NCI-H187 (cell line): ENCODE results near the gene TMEM178B.

Experiments
- DNase-seq, 2 experiments: peaks; one replicate each; lab custom pipeline; 2025; lab: John Stamatoyannopoulos, UW

Gene TMEM178B

DNA sequence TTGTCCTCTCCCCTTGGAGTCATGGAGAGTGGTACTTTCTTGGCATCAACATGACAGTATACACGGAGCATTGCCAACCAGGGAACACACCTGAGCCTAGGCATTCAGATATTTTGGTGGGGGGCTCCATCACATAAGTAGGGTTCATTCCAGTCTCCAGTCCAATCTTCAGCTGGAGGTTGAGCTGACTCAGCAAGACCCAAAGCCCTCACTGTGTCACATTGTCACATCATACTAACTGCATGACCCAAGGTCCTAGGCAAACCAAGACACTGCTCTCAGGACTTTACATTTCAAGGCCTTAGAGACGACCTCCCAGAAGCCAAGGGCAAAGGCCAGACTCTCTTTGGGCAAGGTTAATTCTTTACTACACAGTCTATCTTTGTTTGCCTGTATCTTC, 190.1 kb downstream of the TMEM178B start:
- no peak for DNase-seq

DNA sequence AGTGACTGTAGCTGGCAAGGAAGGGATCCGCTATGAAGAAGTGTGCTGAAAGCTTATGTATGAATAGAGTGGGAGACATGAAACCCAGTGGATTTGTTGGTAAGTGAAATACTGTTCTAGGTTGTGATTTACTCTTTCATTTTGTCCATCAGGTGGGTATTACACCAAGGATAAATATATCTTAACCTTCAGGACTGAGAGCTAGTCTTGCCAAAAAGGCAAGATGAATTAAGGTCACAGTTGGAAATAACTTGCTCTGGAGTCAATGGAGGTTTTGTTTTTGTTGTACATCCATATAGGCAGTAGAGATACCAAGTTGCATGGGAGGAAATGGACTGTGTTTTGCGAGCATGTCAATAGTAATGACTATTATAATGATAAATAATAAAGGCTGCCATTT, 190.6 kb downstream of the TMEM178B start:
- no peak for DNase-seq

DNA sequence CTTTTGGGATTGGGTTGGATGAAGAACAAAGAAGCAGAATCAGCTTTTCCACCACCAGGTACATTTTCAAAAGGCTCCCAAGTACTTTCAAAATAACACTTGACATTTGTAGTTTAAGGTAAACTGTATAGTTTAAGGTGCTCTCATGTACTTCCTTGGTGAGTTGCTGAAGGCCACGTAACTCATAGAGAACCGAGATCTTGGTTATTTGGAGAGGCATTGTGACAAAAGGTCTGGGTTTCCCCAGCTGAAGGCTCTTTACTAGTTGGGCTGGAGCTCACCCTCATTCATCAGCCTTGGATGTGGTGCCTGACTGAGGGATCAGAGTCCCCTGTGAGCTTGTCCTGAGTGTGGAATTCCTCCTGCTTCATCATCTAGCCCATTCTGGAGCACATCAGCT, 191.8 kb downstream of the TMEM178B start:
- no peak for DNase-seq

DNA sequence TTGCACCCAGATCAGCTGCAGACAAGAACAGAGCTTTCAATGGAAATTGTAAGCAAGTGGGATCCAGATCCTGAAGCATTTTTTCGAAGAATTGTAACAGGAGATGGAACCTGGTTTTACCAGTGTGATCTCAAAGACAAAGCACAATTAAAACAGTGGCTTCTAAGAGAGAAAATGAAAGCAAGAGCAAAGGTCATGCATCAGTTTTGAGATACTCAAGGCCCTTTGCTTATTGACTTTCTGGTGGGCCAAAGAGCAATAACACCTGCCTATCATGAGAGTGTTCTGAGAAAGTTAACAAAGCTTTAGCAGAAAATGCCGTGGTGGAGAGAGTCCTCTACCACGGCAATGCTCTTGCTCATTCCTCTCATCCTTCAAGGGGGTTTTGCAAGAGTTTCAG, 194.8 kb downstream of the TMEM178B start:
- DNase-seq = no peak

DNA sequence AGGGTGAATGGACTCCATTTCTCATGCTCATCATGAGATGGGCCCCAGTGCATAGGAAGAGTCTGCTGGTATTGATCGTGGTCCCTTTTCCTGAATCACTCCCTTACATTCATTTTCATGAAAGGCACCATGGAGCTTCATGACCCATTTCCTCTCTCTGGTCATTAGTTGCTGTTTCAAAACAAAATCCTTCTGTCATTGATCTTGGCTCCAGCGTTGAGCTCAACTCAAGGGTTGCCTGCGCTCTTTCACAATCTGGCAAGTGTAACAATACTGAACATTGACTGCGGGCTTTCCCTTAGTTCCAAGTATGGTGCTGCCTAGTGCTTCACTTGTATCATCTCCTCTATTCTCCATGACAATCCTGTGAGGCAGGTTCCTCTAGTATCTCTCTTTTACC, 197.6 kb downstream of the TMEM178B start:
- no peak for DNase-seq

DNA sequence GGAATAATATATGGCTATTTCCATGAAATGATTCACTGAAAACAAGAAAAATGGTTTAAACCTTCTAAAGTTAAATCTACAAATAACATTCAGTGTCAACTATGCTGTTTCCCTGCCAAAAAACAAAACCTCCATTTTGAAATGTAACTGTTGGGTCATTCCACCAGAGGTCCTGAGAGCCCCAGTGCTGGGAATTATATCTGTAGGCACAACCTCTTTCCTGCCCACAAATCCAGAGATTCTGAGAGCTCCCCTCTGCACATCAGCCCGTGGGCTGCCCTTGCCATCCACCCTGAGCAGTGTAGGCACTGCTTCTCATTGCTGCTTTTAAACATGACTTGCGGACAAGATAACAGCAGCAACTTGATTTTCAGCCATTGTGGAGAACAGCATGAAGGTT, 198.6 kb downstream of the TMEM178B start:
- no peak for DNase-seq

DNA sequence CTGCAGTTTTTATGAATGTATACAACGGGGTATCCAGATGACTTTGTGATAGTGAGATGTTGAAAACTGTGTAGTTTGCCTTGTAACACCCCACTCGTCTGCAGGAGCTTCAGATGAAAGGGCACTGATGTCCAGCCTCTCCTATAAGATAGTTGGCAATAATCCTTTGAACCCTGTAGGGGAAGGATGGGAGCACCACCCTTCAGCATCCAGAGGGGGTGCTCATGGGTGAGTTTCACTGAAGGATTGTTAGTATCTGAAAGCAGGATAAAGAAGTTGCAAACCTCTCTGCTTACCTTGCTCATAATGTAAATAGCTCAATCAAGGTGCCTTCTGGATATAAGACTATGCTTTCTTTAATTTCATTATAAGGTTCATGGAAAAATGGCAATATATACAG, 201.5 kb downstream of the TMEM178B start:
- no peak for DNase-seq

DNA sequence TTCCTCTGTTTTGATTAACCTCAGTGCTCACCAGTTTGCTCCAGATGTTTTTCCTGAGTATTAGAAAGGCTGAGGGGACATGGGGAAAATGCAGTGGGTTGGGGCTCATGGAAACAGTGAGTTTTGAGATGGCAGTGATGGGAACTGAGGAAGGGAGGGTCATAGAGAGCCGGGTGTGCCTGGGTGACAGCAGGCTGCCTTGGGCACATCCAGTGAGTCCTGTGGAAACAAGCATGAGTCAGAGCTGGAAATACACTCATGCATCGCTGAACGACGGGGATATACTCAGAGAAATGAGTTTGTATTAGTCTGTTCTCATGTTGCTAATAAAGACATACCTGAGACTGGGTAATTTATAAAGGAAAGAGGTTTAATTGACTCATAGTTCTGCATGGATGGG, 202.2 kb downstream of the TMEM178B start:
- DNase-seq = no peak

DNA sequence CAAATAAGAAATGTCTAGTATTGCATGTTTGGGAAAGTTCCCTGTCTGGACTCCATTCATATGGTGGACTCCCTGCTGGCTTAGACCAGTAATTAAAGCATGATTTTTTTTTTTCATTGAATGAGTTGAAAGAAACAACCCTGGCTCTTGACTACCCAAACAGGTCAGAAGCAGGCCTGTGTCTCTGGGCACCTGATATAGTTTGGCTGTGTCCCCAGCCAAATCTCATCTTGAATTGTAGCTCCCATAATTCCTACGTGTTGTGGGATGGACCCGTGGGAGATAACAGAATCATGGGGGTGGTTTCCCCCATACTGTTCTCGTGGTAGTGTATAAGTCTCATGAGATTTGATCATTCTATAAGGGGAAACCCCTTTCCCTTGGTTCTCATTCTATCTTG, 206.2 kb downstream of the TMEM178B start:
- no peak for DNase-seq

DNA sequence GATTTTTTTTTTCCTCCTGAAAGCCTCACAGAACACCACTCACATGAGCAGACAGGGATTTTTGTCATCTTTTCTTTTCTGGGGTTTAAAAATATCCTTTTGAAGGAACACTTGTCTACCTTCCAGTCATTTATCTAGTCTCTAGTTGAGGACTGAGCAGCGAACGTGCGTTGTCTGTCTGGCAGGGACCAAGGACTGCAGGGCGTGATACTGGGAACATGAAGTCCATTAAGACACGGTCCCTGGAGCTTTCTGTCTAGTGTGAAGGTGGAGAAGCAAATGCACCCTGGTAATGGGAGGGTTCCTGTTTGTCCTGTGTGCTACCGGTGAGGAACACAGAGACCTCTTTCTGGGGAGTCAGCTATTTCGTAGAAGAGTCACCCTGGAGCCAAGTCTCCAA, 207.4 kb downstream of the TMEM178B start:
- no peak for DNase-seq

DNA sequence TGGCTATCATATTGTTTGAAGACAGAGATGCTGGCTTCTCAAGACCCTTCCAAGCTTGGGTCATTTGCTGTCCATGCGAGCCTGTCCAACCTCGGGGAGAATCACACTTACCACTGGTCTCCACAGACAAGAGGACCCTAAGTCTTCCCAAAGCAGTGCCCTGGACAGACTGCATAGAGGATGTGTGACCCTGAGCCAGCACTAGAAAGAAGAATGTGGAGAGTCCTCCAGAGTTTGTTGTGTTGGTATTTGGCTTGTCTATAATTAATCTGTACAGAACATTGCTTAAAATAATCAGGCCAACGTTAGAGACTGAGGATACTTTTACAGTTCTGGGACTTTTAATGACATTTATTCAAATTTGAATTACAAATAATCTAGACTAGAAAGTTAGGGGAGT, 212.7 kb downstream of the TMEM178B start:
- no peak for DNase-seq

DNA sequence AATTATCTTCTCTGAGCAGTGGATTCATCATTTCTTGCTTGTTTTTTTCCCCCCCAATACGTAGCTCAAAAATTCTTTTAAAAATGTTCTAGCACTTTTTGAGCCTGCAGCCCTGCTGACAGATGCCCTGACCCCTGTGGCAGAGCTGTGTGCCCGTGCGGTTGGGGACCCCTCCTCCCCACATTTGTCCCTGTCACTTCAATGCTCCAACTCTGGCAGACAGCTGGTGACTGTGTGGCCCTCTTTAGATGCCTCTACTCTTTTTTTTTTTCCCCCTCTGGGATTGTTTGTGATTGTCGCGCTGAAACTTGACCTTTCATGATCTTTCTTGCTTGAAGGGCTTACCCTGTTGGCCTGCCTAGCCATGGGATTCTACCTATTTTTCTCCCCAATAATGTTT, 214.1 kb downstream of the TMEM178B start:
- DNase-seq = no peak

DNA sequence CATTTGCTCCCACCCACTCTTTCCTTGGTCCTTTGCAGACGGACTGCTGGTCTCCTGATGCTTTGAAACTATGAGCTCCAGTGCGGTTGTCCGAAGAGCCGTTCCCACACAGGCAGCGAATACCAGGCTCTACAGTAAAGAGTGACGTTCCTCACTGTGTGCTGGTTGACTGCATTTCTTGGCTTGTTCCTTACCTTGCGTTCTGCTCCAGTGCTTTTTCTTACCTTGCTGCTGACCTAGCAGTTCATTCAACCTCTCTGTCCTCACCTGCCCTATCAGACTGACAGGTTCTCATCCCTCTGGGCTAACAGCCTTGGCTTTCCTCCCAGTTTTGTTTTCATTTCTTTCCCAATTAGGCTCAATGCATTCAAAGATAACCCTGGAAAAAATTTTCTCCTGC, 214.8 kb downstream of the TMEM178B start:
- DNase-seq = peak in 1 of 2 experiments; percentile 50

DNA sequence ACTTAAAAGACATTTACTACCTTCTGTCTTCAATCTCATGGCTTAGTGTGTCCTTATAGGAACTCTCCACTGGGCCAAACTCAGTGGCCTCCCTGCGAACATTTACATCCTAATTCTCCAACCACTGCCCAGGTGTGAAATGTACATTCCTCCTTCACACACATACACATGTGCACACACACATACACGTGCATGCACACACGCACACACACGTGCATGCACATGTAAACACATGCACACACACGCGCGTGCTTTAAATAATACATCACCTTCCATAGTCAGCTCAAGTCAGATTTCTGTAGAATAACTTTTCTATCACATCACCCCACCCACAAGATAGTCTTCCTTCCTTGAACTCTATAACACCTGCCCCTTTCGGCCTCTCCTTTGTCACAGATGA, 216.5 kb downstream of the TMEM178B start:
- DNase-seq = no peak

DNA sequence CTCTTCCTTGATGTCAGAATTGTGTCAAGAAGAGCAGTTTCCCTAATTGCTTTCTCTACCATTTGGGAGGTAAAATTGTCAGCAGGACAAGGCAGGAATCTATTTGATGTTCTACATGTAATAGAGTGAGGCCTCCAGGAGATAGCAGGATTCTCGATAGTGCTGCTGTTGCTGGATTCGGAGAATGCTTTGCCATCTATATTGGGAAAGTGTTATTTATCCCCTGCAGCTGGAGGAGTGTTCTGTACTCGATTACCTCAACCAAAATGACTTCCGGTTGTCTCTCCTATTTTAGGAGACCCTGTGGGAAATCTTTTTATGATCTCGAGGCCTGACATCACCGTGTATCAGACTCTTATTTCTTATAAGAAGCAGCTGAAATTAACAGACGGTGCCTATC, 217.1 kb downstream of the TMEM178B start:
- no peak for DNase-seq

DNA sequence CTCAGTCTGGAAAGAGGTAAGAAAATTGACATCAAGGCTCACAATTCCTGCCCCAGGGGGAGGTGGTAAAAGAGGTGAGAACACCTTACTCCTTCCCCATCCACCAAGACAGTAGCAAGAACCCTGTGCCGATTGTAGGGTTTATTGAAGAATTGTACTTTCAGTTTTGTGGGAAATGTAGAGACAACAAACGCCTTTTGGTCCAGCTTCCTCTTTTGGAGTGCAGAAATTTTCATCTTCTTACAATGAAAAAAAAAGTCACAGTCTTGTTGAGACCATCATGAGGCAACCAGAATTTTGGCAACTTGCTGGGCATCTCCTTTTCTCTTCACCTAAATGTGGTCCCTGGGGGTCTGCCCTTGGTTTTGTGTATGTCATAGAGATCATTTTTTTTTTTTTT, 217.7 kb downstream of the TMEM178B start:
- DNase-seq = no peak

DNA sequence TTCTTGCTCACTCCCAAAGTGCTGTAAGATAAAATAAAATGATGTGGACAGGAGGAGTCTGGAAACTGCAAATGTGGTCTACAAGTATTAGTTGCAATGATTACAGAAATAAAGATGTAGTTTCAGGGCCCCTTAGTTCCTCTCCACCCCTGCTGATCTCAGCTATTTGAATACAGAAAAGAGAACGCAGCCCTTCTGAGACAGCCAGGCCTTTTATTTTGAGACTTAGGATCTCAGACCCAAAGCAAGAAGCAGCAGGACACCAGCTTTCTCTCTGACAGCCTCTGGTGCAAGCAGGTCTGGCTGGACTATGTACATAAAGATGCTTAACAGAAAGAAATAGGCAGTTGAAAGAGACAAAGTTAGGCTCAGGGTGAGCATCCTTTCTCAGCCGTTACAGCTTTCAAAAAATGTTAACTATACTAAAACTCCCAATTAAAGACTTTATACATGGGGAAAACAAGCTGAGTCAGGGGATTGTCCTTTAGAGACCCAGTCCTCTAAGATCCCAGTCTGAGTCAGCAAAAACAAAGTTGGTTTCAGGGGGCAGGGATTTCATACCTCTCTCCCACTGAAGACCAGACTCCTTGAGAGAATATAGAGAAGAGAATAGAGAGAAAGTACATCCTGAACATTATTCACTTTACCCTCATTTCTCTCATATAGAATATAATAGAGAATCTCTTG, 220.4 kb downstream of the TMEM178B start:
- DNase-seq = no peak

DNA sequence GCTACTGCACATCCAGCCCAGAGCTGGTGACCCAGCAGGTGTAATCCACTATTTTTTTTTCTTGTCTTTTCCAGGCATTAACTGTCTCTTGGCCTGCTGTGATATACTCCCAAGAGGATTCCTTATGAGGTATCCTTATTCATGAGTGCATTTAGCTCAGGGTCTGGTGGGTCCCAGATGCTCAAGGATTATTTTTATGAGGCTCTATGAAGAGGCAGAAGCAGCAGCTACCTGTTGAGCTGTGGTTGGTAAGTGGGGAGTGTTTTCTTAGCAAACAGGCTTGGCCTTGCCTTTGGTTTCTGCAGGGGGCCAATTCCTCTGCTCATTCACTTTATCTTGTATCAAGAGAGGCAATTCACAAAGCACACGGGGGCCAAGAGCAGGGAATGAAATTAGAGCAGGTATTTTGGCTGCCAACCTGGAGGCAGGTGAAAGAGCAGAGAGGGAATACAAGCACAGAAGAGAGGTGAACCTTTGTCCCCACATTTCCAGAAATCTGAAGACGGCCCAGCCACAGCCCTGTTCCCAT, 221.6 kb downstream of the TMEM178B start:
- DNase-seq = peak; percentile 88 to 97

DNA sequence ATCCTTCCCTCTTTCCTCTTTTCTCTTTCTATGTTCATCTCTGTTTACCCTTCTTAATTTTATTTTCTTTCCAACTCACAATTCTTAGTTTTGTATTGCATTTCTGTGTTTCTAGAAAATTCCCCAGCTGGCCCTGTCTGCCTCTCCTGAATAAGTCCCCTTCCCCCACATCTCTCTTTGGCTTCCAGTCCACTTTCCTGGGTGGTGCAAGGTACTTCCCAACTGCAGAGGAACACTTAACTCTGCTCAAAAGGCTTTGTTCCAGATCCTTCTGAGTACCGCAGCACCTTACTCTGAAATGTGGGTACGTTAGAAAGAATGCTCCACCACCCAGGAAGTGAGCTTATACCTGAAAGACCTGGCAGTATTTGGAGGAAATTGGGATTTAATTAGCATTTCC, 227.0 kb downstream of the TMEM178B start:
- DNase-seq = no peak

DNA sequence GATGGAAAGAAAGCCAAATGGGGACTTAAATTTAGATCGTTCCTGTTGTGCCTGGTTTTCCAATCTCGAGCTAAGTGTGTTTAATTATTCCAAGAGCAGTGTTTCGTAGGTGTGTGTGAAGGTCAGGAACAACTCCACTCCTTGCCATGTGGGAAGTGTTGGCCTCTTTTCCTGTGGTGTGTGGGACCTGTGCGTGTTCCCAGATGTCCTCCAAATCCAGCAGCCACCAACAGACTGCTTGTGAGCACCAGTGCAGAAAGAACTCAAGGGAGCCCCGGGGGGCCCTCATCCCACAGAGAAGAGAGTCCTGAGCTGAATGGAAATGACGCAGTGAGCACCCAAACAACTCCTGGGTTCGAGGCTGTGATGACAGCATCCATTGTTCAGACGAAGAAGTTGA, 227.7 kb downstream of the TMEM178B start:
- DNase-seq = no peak

DNA sequence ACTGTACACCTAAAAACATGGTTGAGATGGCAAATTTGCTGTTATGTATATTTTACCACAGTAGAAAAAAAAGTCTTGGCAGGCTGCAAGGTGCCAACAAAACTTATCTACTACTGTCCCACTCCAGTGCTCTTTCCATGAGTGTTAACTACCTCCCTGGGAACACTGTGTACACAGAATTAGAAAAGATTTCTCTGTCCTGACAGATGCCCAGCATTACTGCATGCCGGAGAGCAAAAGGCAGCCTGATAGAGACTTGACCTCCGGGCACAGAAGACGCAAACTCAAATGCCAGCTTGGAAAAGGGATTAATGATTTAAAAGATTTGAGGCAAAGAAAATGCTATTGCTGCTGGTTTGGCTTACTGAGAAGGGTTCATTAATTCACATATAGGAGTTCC, 228.8 kb downstream of the TMEM178B start:
- DNase-seq = no peak

DNA sequence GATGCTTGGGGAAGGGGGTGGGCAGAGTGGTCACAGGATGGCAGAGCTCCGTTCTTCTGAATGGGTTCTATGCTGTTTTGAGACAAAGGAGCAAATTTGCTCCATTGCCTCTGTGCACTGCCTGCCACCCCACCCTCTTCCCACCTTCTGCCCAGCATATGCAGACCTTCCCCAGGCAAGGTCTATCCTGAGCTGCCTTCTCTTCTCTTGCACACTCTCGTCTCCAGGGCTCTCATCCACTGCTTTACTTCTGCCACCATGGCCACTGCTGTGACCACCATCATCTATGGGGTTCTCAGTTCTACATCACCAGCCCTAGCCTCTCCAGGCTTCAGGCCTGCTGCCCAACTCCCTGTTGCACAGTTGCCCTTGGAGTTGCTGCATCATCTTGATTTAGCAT, 230.4 kb downstream of the TMEM178B start:
- no peak for DNase-seq

DNA sequence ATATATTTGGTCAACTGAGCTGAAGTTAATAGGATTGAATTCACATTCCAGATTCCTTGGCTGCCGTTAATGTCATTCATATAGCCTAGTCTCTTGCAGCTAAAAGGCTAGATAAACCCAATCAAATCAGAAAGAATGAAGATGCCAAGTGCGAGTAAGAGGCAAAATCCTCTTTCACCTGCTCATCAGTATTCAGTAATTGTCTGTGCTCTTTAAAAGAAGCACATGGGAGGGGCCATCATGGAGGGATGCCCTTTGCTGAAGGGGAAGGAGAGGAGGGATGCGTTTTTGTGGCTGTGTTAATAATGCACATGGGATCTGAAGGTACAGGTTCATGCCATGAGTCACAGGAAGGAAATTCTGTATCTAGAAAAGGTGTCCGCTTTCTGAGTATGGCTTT, 232.2 kb downstream of the TMEM178B start:
- peak in 1 of 2 experiments; percentile 58 for DNase-seq

DNA sequence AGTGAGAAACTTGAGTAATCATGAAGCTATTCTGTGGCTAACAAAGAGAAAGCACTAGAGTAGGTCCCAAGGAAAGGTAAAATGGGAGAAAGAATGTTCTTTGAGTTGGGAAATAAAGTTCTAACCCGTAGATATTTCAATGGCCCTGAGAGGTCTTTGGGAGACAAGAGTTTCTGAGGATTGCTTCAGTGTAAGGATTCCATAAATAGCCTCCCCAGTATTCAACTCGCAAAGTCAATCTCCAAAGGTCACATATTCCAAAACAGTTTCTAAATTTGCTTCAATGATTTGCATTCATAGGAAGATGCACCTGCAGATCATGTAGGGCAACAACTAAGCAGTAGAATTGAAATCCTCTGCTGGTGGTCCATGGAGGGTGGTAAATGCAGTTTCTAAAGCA, 238.5 kb downstream of the TMEM178B start:
- DNase-seq = no peak
